ENCODE results near the gene DNAAF8. TPM values are rescaled to one million over a fixed set of nuclear protein-coding genes. Genes with fewer than 3 reads are reported as not detected.

The DNAAF8 gene
- 1.8 and 2.4 TPM in 2 replicates for total RNA-seq (2021)
- Bru-seq, nascent RNA = percentile 32 among the genes with signal in this experiment
- BruChase-seq, experiment 1, labeled RNA remaining after a 2-hour chase = percentile 17 among the genes with signal in this experiment
- BruChase-seq, experiment 2, labeled RNA remaining after a 6-hour chase = percentile 29 among the genes with signal in this experiment
- long read RNA-seq, partial matches to known transcripts = 3 of 9 reads
- long read RNA-seq, other reads (novel, unspliced or antisense) = 6 of 9 reads

DNA sequence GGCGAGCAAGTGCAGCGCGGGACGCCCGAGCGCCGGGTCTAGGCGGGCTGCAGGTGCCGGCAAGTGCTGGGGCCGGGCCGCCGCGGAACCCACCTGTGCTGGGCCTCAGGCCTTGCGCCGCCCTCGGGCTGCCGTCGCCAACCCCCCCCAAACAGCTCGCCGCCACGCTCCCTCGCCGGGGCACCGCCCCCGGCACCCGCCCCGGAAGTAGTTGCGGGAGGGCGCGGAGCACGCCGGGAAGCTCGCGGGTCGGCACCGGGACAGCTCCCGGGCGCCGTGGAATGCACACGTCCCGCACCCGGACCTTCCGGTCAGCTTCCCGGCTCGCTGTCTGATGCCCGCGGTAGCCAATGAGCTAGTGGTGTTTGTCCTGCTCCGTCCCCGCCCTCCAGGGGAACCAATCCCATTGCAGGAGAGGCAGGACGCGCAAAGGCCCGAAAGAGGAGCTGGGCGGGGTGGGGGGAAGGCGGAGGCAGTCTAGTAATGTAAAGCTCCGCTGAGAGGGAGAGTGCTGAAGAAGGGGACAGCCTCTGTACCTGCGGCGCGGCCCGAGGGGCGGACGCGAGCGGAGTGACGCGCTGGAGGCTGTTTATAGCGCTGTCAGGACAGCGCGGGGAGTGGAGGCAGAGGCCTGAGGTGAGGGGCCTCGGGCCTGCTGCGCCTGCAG lies at the start of gene DNAAF8, which contains the start of gene ANKS3:
TSS of gene DNAAF8 (plus strand) at position 475 of the 667 bp plus-strand sequence. CDS start 1,978 bp downstream, outside the sequence.
TSS of gene ANKS3 (minus strand) at position 209 of the 667 bp plus-strand sequence. CDS start 4,122 bp downstream, outside the sequence.
- peak; percentile 93 to 97 for DNase-seq
- Histone ChIP-seq H3K4me1 (replicated peaks; ENCODE audit: insufficient read depth) (peaks cover 12% of the 10 kb centered on the region), H3K27me3 (ENCODE audit: insufficient read depth, low read depth) (no peaks in the 10 kb centered on the region), H3K9me3 (ENCODE audit: insufficient read depth, low read depth) (no peaks in the 10 kb centered on the region), H3K79me2 (ENCODE audit: low read depth) (peaks cover 21% of the 10 kb centered on the region), H3K27ac (peak within 1 kb of the TSS; percentile 52), H3K9me2 (ENCODE audit: insufficient read depth) (no peaks in the 10 kb centered on the region), H4K20me1 (ENCODE audit: insufficient read depth) (no peaks in the 10 kb centered on the region), H3K36me3 (ENCODE audit: low read depth) (no peaks in the 10 kb centered on the region; the same call in 1 of the 2 replicates), H3K4me2 (peak within 1 kb of the TSS; percentile 85), H3F3A (ENCODE audit: insufficient read depth, low read depth) (peaks cover 20% of the 10 kb centered on the region), H2AFZ (peak within 1 kb of the TSS; percentile 97), H3K4me3 (peak within 1 kb of the TSS; percentile 83)
- intact Hi-C loops (cut with micrococcal nuclease; ENCODE audit: unreplicated experiment) = loop anchor here (1.0 to 5.0 kb wide), 3 partner anchors 34 to 223 kb away; partner anchors contain the start of genes ROGDI and SEC14L5
- ChIA-PET CTCF (interaction anchor here (0.6 to 1.3 kb wide), 3 partner anchors 69 to 331 kb away, joined by 3 to 4 read pairs (median 3); partner anchors contain the start of genes C16orf89 and ROGDI), POLR2A (ENCODE audit: unreplicated experiment) (interaction anchor here (0.5 to 1.1 kb wide), 18 partner anchors 20 to 364 kb away, joined by 3 to 12 read pairs (median 4); partner anchors contain the start of genes NAGPA, ROGDI and SEC14L5)
- no TSS peak for BruUV-seq (replicated peaks)
- no peak for TF ChIP-seq EZH2 (IDR thresholded peaks at IDR 0.05; ENCODE audit: low read depth)
- TF ChIP-seq, protein P1, sequence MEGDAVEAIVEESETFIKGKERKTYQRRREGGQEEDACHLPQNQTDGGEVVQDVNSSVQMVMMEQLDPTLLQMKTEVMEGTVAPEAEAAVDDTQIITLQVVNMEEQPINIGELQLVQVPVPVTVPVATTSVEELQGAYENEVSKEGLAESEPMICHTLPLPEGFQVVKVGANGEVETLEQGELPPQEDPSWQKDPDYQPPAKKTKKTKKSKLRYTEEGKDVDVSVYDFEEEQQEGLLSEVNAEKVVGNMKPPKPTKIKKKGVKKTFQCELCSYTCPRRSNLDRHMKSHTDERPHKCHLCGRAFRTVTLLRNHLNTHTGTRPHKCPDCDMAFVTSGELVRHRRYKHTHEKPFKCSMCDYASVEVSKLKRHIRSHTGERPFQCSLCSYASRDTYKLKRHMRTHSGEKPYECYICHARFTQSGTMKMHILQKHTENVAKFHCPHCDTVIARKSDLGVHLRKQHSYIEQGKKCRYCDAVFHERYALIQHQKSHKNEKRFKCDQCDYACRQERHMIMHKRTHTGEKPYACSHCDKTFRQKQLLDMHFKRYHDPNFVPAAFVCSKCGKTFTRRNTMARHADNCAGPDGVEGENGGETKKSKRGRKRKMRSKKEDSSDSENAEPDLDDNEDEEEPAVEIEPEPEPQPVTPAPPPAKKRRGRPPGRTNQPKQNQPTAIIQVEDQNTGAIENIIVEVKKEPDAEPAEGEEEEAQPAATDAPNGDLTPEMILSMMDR (conservative IDR thresholded peaks at IDR 0.05) = no peak

DNA sequence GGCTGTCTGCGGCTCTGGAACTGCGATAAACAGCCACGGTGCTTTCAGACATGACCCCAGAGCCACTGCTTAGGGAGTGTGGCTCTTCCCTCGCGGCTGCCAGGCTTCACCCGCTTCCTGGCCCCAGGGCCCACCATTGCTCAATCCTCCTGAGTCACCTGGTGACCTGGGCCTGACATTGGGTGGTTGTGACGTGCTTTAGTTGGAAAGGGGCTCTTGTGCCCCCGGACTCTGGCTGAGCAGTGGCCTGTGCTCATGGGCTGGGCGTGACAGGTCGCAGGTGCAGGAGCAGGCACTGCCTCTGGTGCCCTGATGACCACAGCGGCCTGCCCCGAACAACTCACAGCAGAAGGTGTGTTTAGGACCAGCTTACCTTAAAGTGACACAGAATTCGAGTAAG lies 49.6 kb upstream of the DNAAF8 start:
- intact Hi-C loops (cut with micrococcal nuclease; ENCODE audit: unreplicated experiment) = loop anchor here (10.0 kb wide), 1 partner anchor 410 kb away; the partner anchor contains the start of gene EEF2KMT
- H3K27me3 ChIP-seq (ENCODE audit: insufficient read depth, low read depth) = no peaks in the 10 kb centered on the region
- H3K4me3 ChIP-seq = no peak overlapping the region
- H3K79me2 ChIP-seq (ENCODE audit: low read depth) = no peaks in the 10 kb centered on the region
- H3K4me1 ChIP-seq (replicated peaks; ENCODE audit: insufficient read depth) = peaks cover 52% of the 10 kb centered on the region
- no peak overlapping the region for H2AFZ ChIP-seq
- peak overlapping the region; percentile 45 for H3K4me2 ChIP-seq
- no peaks in the 10 kb centered on the region for H4K20me1 ChIP-seq (ENCODE audit: insufficient read depth)
- ChIA-PET CTCF (interaction anchor here (1.1 kb wide), 1 partner anchor 136 kb away, joined by 4 read pairs; no protein-coding TSS in a partner anchor), POLR2A (ENCODE audit: unreplicated experiment) (no interaction called here)
- peak; percentile 69 to 83 for DNase-seq
- H3K9me2 ChIP-seq (ENCODE audit: insufficient read depth) = no peaks in the 10 kb centered on the region
- TF ChIP-seq, protein P1 (conservative IDR thresholded peaks at IDR 0.05) = no peak
- no peak for TF ChIP-seq EZH2 (IDR thresholded peaks at IDR 0.05; ENCODE audit: low read depth)
- peak overlapping the region; percentile 44 for H3K27ac ChIP-seq
- BruUV-seq (replicated peaks) = no TSS peak
- H3K36me3 ChIP-seq (ENCODE audit: low read depth) = no peaks in the 10 kb centered on the region; the same call in 1 of the 2 replicates
- no peaks in the 10 kb centered on the region for H3K9me3 ChIP-seq (ENCODE audit: insufficient read depth, low read depth)
- peaks cover 36% of the 10 kb centered on the region for H3F3A ChIP-seq (ENCODE audit: insufficient read depth, low read depth)

DNA sequence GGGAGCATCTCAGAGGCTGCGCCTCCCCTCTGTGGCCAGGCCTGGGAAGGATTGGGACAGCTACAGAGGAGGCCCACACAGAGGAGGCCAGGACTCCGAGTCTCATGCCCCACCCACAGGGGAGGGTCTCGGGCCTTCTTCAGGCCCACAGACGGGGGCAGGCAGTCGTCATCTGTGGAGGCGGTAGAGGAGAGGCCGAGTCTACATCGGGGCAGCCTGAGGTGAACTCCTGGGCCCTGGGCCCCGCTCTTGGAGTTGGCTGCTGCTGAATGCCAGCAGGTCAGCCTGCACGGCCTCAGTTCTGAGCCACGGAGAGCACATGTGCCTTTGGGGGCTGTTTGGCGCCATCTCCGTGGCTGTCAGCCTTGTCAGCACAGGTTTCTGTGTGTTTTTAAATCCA lies 49.0 kb upstream of the DNAAF8 start:
- Histone ChIP-seq H4K20me1 (ENCODE audit: insufficient read depth) (no peaks in the 10 kb centered on the region), H3K27ac (peak overlapping the region; percentile 44; the same call in 1 of the 2 replicates), H3K4me2 (peak overlapping the region; percentile 45), H3K36me3 (ENCODE audit: low read depth) (no peaks in the 10 kb centered on the region; the same call in 1 of the 2 replicates), H3K27me3 (ENCODE audit: insufficient read depth, low read depth) (no peaks in the 10 kb centered on the region), H3K9me2 (ENCODE audit: insufficient read depth) (no peaks in the 10 kb centered on the region), H3K4me3 (no peak overlapping the region), H3K9me3 (ENCODE audit: insufficient read depth, low read depth) (no peaks in the 10 kb centered on the region), H3F3A (ENCODE audit: insufficient read depth, low read depth) (peaks cover 33% of the 10 kb centered on the region), H2AFZ (no peak overlapping the region), H3K4me1 (replicated peaks; ENCODE audit: insufficient read depth) (peaks cover 48% of the 10 kb centered on the region), H3K79me2 (ENCODE audit: low read depth) (no peaks in the 10 kb centered on the region)
- TF ChIP-seq EZH2 (IDR thresholded peaks at IDR 0.05; ENCODE audit: low read depth) = no peak
- TF ChIP-seq, protein P1 (conservative IDR thresholded peaks at IDR 0.05) = no peak
- intact Hi-C loops (cut with micrococcal nuclease; ENCODE audit: unreplicated experiment) = loop anchor here (10.0 kb wide), 1 partner anchor 410 kb away; the partner anchor contains the start of gene EEF2KMT
- BruUV-seq (replicated peaks) = no TSS peak
- DNase-seq = no peak
- ChIA-PET POLR2A (ENCODE audit: unreplicated experiment) (no interaction called here), CTCF (no interaction called here)

Measured in PC-9 (cell line).